Measurements from ENCODE around the gene LDLRAD4.

The LDLRAD4 gene

DNA sequence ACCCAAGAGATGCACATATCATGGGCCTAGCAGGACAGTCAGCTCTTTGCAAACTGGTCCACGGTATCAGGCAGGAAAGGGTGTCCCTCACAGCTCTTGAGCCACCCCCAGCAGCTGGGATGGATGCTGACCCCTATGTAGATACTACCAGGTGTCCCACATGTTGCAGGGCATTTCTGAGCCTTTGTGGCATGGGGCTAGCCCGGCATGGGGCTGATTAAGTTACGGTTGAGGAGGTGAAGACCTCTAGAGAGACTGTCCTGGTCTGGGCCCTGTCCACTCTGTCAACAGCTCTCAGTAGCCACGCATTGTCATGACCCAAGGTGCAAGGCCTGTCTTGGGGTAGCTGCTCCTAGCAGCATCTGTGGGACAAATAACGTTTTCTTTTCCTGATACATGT is 6.7 kb downstream of the LDLRAD4 start:
- H3K14ac ChIP-seq (ENCODE audit: low read length) = no peak overlapping the region

DNA sequence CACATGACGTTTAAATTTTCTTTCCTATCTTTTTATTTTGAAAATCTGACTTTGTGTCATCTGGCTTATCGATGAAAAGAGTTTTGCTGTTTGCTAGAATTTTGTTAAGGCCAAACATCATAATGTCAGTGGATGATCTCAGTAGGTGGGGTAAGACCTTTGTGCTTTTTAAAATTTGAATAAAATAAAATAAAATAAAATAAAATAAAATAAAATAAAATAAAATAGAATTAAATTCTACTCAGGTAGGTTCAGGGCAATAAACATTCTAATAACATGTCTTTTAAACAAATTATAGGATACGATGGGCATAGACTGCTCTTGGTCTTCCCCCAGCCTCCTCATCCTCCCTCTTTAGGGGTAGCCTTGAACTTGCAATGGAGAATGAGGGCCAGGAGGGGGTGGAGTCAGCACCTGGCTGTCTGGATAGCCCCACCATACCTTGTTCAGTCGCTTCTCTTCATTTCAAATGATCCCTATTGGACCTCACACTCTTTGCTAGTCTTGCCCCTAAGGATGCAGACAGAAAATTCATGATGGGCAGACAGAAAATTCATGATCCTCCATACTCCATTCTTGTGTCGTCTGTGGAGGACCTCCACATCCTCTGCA is 8.1 kb downstream of the LDLRAD4 start:
- Histone ChIP-seq H3K79me1 (ENCODE audit: low read depth, low read length) (peaks cover 1% of the 10 kb centered on the region), H3K9me3 (replicated peaks in 1 of 2; ENCODE audit: control insufficient read depth in 2 of 2, insufficient read depth in 1 of 2, low read depth in 1 of 2, low read length in 2 of 2) (no peaks in the 10 kb centered on the region), H3K4me1 (ENCODE audit: control insufficient read depth in 2 of 2, insufficient read depth in 1 of 2, low read depth in 1 of 2, low read length in 2 of 2) (peaks cover 4 to 25% of the 10 kb centered on the region in 2 donors), H3K36me3 (replicated peaks in 1 of 2; ENCODE audit: control insufficient read depth in 2 of 2, insufficient read depth in 2 of 2, low read length in 2 of 2) (no peaks in the 10 kb centered on the region), H4K91ac (ENCODE audit: low read depth, low read length, poor library complexity) (no peak overlapping the region), H2AK5ac (ENCODE audit: low read depth, low read length) (no peak overlapping the region), H3K23ac (ENCODE audit: low read depth, low read length, poor library complexity) (no peak overlapping the region), H3K4me2 (ENCODE audit: insufficient read depth, low read length, poor library complexity, severe bottlenecking) (no peak overlapping the region), H2BK15ac (ENCODE audit: low read length) (no peak overlapping the region), H2BK5ac (ENCODE audit: low read length) (no peak overlapping the region), H3K4ac (ENCODE audit: low read length) (no peak overlapping the region), H2BK12ac (ENCODE audit: low read length) (no peak overlapping the region), H3K27me3 (ENCODE audit: control insufficient read depth in 3 of 3, insufficient read depth in 3 of 3, low read depth in 1 of 3, low read length in 3 of 3) (peaks cover 0 to 30% (median 0%) of the 10 kb centered on the region in 3 experiments), H4K8ac (ENCODE audit: low read depth, low read length) (no peak overlapping the region), H2AFZ (ENCODE audit: low read length) (no peak overlapping the region), H3K14ac (ENCODE audit: low read length) (no peak overlapping the region), H3K27ac (replicated peaks; ENCODE audit: low read length) (no peak overlapping the region), H3K9ac (ENCODE audit: low read depth, low read length, poor library complexity) (no peak overlapping the region), H3K18ac (ENCODE audit: low read length) (no peak overlapping the region), H2BK120ac (ENCODE audit: low read depth, low read length) (no peak overlapping the region), H3K4me3 (ENCODE audit: low read length in 2 of 2) (no peak overlapping the region)
- DNase-seq (ENCODE audit: low spot score) = no peak
- WGBS, 2 donors (ENCODE audit: extremely low coverage in 2 of 2, insufficient read length in 2 of 2, insufficient replicate concordance in 1 of 2) = no CpG with 5 or more reads among the region's 5 CpGs

More for the DNA sequence above, 6.7 kb downstream of the LDLRAD4 start:
- H3K23ac ChIP-seq (ENCODE audit: low read depth, low read length, poor library complexity) = no peak overlapping the region
- no peak overlapping the region for H3K18ac ChIP-seq (ENCODE audit: low read length)
- peaks cover 1% of the 10 kb centered on the region for H3K79me1 ChIP-seq (ENCODE audit: low read depth, low read length)
- H2BK15ac ChIP-seq (ENCODE audit: low read length) = no peak overlapping the region
- no peak for DNase-seq (ENCODE audit: low spot score)
- H2AK5ac ChIP-seq (ENCODE audit: low read depth, low read length) = no peak overlapping the region
- H3K27ac ChIP-seq (replicated peaks; ENCODE audit: low read length) = no peak overlapping the region
- H3K9me3 ChIP-seq (replicated peaks in 1 of 2; ENCODE audit: control insufficient read depth in 2 of 2, insufficient read depth in 1 of 2, low read depth in 1 of 2, low read length in 2 of 2) = no peaks in the 10 kb centered on the region
- no peak overlapping the region for H2BK12ac ChIP-seq (ENCODE audit: low read length)
- H3K9ac ChIP-seq (ENCODE audit: low read depth, low read length, poor library complexity) = no peak overlapping the region
- H3K4me2 ChIP-seq (ENCODE audit: insufficient read depth, low read length, poor library complexity, severe bottlenecking) = no peak overlapping the region
- H2BK5ac ChIP-seq (ENCODE audit: low read length) = no peak overlapping the region
- no peak overlapping the region for H3K4ac ChIP-seq (ENCODE audit: low read length)
- no peak overlapping the region for H4K8ac ChIP-seq (ENCODE audit: low read depth, low read length)
- no peak overlapping the region for H2BK120ac ChIP-seq (ENCODE audit: low read depth, low read length)
- no peaks in the 10 kb centered on the region for H3K36me3 ChIP-seq (replicated peaks in 1 of 2; ENCODE audit: control insufficient read depth in 2 of 2, insufficient read depth in 2 of 2, low read length in 2 of 2)
- H2AFZ ChIP-seq (ENCODE audit: low read length) = no peak overlapping the region
- H3K4me1 ChIP-seq (ENCODE audit: control insufficient read depth in 2 of 2, insufficient read depth in 1 of 2, low read depth in 1 of 2, low read length in 2 of 2) = peaks cover 4 to 25% of the 10 kb centered on the region in 2 donors
- peaks cover 0 to 44% (median 5%) of the 10 kb centered on the region in 3 experiments for H3K27me3 ChIP-seq (ENCODE audit: control insufficient read depth in 3 of 3, insufficient read depth in 3 of 3, low read depth in 1 of 3, low read length in 3 of 3)
- WGBS, 2 donors (ENCODE audit: extremely low coverage in 2 of 2, insufficient read length in 2 of 2, insufficient replicate concordance in 1 of 2) = no CpG with 5 or more reads among the region's 5 CpGs
- H3K4me3 ChIP-seq (ENCODE audit: low read length in 2 of 2) = no peak overlapping the region
- H4K91ac ChIP-seq (ENCODE audit: low read depth, low read length, poor library complexity) = peak overlapping the region; percentile 44

DNA sequence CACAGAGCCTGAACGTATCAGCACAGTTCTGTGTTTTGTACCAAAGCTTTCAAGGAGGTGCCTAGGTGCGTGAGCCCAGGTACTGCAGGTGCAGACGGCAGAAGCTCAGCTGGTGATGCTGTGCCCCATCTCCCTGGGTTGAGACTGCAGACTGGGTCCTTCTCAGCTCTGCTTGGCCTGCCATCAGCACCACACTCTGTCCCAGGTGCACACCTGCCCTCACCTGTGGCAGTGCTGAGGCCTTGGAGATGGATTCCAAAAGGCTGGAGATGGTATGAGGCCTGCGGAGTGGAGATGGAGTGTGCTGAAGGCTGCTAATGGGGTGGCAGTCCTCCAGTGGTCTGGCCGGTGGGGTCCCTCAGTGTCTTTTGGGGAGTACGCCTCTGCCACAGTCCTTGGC is 9.3 kb downstream of the LDLRAD4 start:
- Histone ChIP-seq H3K27ac (replicated peaks; ENCODE audit: low read length) (no peak overlapping the region), H4K8ac (ENCODE audit: low read depth, low read length) (no peak overlapping the region), H3K79me1 (ENCODE audit: low read depth, low read length) (peaks cover 1% of the 10 kb centered on the region), H3K4me1 (ENCODE audit: control insufficient read depth in 2 of 2, insufficient read depth in 1 of 2, low read depth in 1 of 2, low read length in 2 of 2) (peaks cover 0 to 14% of the 10 kb centered on the region in 2 donors), H3K9ac (ENCODE audit: low read depth, low read length, poor library complexity) (no peak overlapping the region), H2AFZ (ENCODE audit: low read length) (no peak overlapping the region), H3K18ac (ENCODE audit: low read length) (peak overlapping the region; percentile 55), H4K91ac (ENCODE audit: low read depth, low read length, poor library complexity) (no peak overlapping the region), H3K36me3 (replicated peaks in 1 of 2; ENCODE audit: control insufficient read depth in 2 of 2, insufficient read depth in 2 of 2, low read length in 2 of 2) (no peaks in the 10 kb centered on the region), H3K4me2 (ENCODE audit: insufficient read depth, low read length, poor library complexity, severe bottlenecking) (no peak overlapping the region), H2BK5ac (ENCODE audit: low read length) (no peak overlapping the region), H3K14ac (ENCODE audit: low read length) (no peak overlapping the region), H3K27me3 (ENCODE audit: control insufficient read depth in 3 of 3, insufficient read depth in 3 of 3, low read depth in 1 of 3, low read length in 3 of 3) (peaks cover 0 to 18% (median 0%) of the 10 kb centered on the region in 3 experiments), H2AK5ac (ENCODE audit: low read depth, low read length) (no peak overlapping the region), H2BK120ac (ENCODE audit: low read depth, low read length) (no peak overlapping the region), H2BK15ac (ENCODE audit: low read length) (peak overlapping the region; percentile 73), H2BK12ac (ENCODE audit: low read length) (peak overlapping the region; percentile 35), H3K4ac (ENCODE audit: low read length) (no peak overlapping the region), H3K9me3 (replicated peaks in 1 of 2; ENCODE audit: control insufficient read depth in 2 of 2, insufficient read depth in 1 of 2, low read depth in 1 of 2, low read length in 2 of 2) (no peaks in the 10 kb centered on the region), H3K4me3 (ENCODE audit: low read length in 2 of 2) (peak overlapping the region in 1 of 2 donors; percentile 22), H3K23ac (ENCODE audit: low read depth, low read length, poor library complexity) (peak overlapping the region; percentile 14)
- DNase-seq (ENCODE audit: low spot score) = no peak
- WGBS, 2 donors (ENCODE audit: extremely low coverage in 2 of 2, insufficient read length in 2 of 2, insufficient replicate concordance in 1 of 2) = no CpG with 5 or more reads among the region's 6 CpGs

DNA sequence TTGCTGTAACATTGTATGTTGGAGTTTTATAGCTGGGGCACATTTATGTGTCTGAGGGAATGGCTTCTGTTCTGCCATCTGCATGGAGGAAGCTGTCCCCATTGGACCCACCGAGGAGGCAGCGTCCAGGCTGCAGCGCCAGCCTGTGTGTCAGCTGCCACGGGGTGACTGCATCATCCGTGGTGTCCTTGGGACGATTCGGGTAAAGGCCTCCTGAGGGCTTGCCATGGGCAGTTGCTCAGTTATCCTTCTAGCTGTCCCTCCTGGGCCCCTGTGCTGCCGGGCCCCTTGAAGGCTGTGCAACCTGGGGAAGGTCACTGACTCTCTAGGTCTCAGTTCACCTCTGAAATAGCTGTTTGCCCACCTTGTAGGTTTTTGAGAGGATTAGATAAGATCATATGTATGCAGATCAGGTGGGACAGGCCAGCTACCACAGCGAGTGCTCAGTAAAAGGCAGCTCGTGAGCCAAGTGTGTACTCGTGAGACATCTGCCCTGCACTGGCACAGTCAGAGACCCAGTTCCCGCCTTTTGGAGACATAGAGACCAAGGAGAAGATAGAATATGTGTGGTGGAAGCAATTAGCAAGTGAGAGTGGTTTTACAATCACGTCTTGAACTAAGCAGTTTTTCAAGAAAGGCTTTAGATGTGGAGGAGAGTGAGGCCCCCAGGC is 10.6 kb downstream of the LDLRAD4 start:
- Histone ChIP-seq H3K18ac (ENCODE audit: low read length) (no peak overlapping the region), H3K4ac (ENCODE audit: low read length) (no peak overlapping the region), H3K36me3 (replicated peaks in 1 of 2; ENCODE audit: control insufficient read depth in 2 of 2, insufficient read depth in 2 of 2, low read length in 2 of 2) (no peaks in the 10 kb centered on the region), H3K27me3 (ENCODE audit: control insufficient read depth in 3 of 3, insufficient read depth in 3 of 3, low read depth in 1 of 3, low read length in 3 of 3) (peaks cover 0 to 5% (median 0%) of the 10 kb centered on the region in 3 experiments), H3K14ac (ENCODE audit: low read length) (no peak overlapping the region), H3K9ac (ENCODE audit: low read depth, low read length, poor library complexity) (no peak overlapping the region), H2AFZ (ENCODE audit: low read length) (no peak overlapping the region), H3K4me3 (ENCODE audit: low read length in 2 of 2) (no peak overlapping the region), H3K79me1 (ENCODE audit: low read depth, low read length) (peaks cover 1% of the 10 kb centered on the region), H2BK5ac (ENCODE audit: low read length) (no peak overlapping the region), H2BK120ac (ENCODE audit: low read depth, low read length) (no peak overlapping the region), H4K8ac (ENCODE audit: low read depth, low read length) (no peak overlapping the region), H2BK15ac (ENCODE audit: low read length) (no peak overlapping the region), H2BK12ac (ENCODE audit: low read length) (no peak overlapping the region), H3K27ac (replicated peaks; ENCODE audit: low read length) (no peak overlapping the region), H3K4me2 (ENCODE audit: insufficient read depth, low read length, poor library complexity, severe bottlenecking) (no peak overlapping the region), H3K23ac (ENCODE audit: low read depth, low read length, poor library complexity) (no peak overlapping the region), H3K4me1 (ENCODE audit: control insufficient read depth in 2 of 2, insufficient read depth in 1 of 2, low read depth in 1 of 2, low read length in 2 of 2) (peaks cover 0 to 4% of the 10 kb centered on the region in 2 donors), H2AK5ac (ENCODE audit: low read depth, low read length) (no peak overlapping the region), H3K9me3 (replicated peaks in 1 of 2; ENCODE audit: control insufficient read depth in 2 of 2, insufficient read depth in 1 of 2, low read depth in 1 of 2, low read length in 2 of 2) (no peaks in the 10 kb centered on the region), H4K91ac (ENCODE audit: low read depth, low read length, poor library complexity) (no peak overlapping the region)
- WGBS, 2 donors (ENCODE audit: extremely low coverage in 2 of 2, insufficient read length in 2 of 2, insufficient replicate concordance in 1 of 2) = no CpG with 5 or more reads among the region's 13 CpGs
- DNase-seq (ENCODE audit: low spot score) = no peak
